Bronchial epithelial cell (primary cell): ENCODE results near the gene ANXA3. TPM values are rescaled to one million over a fixed set of nuclear protein-coding genes. Genes with fewer than 3 reads are reported as not detected.

Experiments
- DNase-seq: peaks from one replicate; pipeline ENCODE4 v3.0.0-alpha.2; 2010; ENCODE audit warnings: low read depth
- FAIRE-seq: peaks from 2 replicates; lab custom pipeline; 2011; peaks lifted over from hg19 to GRCh38; lab: Jason Lieb, UNC
- H3K27me3 ChIP-seq: 2 replicates; pipeline ENCODE4 v1.5.1; 2011; ENCODE audit warnings: low read length; ENCODE audit not compliant: control insufficient read depth, insufficient read depth
- H3K36me3 ChIP-seq: 2 replicates; pipeline ENCODE4 v1.5.1; 2011; ENCODE audit warnings: low read length; ENCODE audit not compliant: control insufficient read depth, insufficient read depth
- H3K4me3 ChIP-seq: 2 replicates; pipeline ENCODE4 v1.5.1; 2011; ENCODE audit warnings: mild to moderate bottlenecking, low read depth, low read length, control low read depth
- CTCF ChIP-seq: IDR thresholded peaks from 2 replicates; pipeline ENCODE4 v1.5.1; 2011; ENCODE audit warnings: mild to moderate bottlenecking, moderate library complexity, low read length, control low read depth, inconsistent platforms; ENCODE audit not compliant: insufficient read depth, severe bottlenecking
- total RNA-seq: library from RNA; depleted of rRNA; stranded (reverse); fragments of >200 nt; gene quantifications from 2 replicates; pipeline ENCODE4 v1.2.1, GENCODE V29; 2014

The ANXA3 gene
- total RNA-seq, 1 donor from 2014 or later: 705 TPM

DNA sequence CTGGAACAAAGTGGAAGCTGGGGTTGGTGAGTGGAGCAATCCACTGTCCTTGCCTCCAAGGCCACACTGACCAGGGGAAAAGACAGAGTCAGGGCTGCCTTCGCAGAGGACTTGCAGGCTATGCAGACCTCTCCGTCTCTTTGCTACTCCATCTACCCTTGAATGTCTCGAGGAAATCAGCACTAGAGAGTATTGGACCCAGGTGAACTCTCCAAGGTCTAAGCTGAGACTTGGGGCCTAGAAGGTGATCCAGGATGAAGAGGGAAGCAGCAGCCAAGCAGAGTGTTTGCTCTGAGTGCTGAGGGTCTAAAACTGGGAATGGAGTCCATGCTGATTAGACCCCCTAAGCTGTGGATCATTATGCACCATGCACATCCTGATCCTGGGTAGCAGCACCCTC lies 54.5 kb downstream of the ANXA3 start:
- no peak for TF ChIP-seq CTCF
- FAIRE-seq (no peak), DNase-seq (no peak)
- Histone ChIP-seq H3K27me3 (no peaks in the 10 kb centered on the region), H3K4me3 (no peak overlapping the region), H3K36me3 (peaks cover 7% of the 10 kb centered on the region)

GRCh38 chr4:78606530-78607095 lies 55.0 kb downstream of the ANXA3 start:
- H3K27me3 ChIP-seq: no peaks in the 10 kb centered on the region
- TF ChIP-seq CTCF: no peak
- H3K4me3 ChIP-seq: no peak overlapping the region
- DNase-seq: no peak
- FAIRE-seq: no peak
- H3K36me3 ChIP-seq: peaks cover 7% of the 10 kb centered on the region

DNA sequence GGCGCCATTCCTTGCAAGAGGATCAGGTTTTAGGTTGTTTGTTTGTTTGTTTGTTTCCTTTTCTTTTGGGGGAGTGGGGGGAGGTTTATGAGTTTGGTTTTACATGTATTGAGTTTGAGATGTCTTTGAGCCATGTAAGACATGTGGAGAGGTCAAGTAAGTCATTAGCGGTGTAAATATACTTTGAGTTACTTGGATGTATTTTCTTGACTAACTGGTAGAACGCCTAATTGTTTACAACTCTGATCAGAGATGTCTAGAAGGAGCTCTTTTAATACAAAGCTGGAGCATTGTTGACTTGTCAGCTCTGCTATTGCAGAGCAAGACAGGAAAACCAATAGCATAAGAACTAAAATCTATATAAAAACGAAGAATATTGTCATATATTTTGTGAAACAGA lies 57.1 kb downstream of the ANXA3 start:
- H3K36me3 ChIP-seq: peaks cover 5% of the 10 kb centered on the region
- TF ChIP-seq CTCF: no peak
- FAIRE-seq: no peak

GRCh38 chr4:78609580-78609979 lies 58.0 kb downstream of the ANXA3 start:
- FAIRE-seq (no peak), DNase-seq (no peak)
- Histone ChIP-seq H3K4me3 (no peak overlapping the region), H3K27me3 (no peaks in the 10 kb centered on the region), H3K36me3 (peaks cover 5% of the 10 kb centered on the region)
- no peak for TF ChIP-seq CTCF

More for the DNA sequence above, 57.1 kb downstream of the ANXA3 start:
- Histone ChIP-seq H3K27me3 (no peaks in the 10 kb centered on the region), H3K4me3 (no peak overlapping the region)
- DNase-seq: no peak

DNA sequence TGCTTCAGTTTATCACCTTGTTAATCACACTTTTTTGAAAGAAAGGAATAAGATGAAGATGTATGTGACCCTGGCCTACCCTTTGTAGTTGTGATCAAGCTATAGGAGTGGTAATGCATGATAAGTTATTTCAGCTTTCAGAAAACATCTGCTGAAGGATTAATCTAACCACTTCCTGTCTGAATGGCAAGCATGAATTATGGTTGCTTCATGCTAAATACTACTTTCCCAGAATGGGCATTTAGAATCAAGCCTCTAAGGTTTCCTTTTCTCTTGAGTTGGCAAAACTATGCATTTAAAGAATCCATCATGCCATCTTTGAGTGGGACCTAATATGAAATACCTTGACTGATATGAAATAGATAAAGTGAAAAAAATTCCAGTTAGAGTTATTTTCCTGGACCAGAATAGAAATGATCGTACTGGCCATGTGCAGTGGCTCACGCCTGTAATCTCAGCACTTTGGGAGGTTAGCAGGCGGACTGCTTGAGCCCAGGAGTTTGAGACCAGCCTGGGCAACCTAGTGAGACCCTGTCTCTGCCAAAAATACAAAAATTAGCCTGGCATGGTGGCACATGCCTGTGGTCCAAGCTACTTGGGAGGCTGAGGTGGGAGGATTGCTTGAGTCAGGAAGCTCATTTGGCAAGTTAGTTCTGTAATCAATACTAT lies 59.1 kb downstream of the ANXA3 start:
- peaks cover 5% of the 10 kb centered on the region for H3K36me3 ChIP-seq
- no peaks in the 10 kb centered on the region for H3K27me3 ChIP-seq
- DNase-seq (no peak), FAIRE-seq (no peak)
- TF ChIP-seq CTCF: no peak
- no peak overlapping the region for H3K4me3 ChIP-seq

- Histone ChIP-seq H3K36me3 (peaks cover 4% of the 10 kb centered on the region), H3K27me3 (no peaks in the 10 kb centered on the region), H3K4me3 (no peak overlapping the region)
- FAIRE-seq (no peak), DNase-seq (no peak)
- no peak for TF ChIP-seq CTCF
Observed at GRCh38 chr4:78611215-78611558, 59.6 kb downstream of the ANXA3 start.
